NCI-H510A (cell line): ENCODE measurements around the gene SSTR5.
A peak's percentile ranks its signal among the peaks of the same experiment; 100 is the strongest.
"Not testable (repeated sequence)": the region's sequence is repeated elsewhere in the genome, so short reads cannot be mapped to it uniquely, and the experiment has no call there.

ENCODE experiments used
- DNase-seq: peaks from one replicate; lab custom pipeline; 2025; lab: John Stamatoyannopoulos, UW

The SSTR5 gene

GRCh38 chr16:1092685-1093283, 20.2 kb downstream of the SSTR5 start:
- not testable (repeated sequence) for DNase-seq

DNA sequence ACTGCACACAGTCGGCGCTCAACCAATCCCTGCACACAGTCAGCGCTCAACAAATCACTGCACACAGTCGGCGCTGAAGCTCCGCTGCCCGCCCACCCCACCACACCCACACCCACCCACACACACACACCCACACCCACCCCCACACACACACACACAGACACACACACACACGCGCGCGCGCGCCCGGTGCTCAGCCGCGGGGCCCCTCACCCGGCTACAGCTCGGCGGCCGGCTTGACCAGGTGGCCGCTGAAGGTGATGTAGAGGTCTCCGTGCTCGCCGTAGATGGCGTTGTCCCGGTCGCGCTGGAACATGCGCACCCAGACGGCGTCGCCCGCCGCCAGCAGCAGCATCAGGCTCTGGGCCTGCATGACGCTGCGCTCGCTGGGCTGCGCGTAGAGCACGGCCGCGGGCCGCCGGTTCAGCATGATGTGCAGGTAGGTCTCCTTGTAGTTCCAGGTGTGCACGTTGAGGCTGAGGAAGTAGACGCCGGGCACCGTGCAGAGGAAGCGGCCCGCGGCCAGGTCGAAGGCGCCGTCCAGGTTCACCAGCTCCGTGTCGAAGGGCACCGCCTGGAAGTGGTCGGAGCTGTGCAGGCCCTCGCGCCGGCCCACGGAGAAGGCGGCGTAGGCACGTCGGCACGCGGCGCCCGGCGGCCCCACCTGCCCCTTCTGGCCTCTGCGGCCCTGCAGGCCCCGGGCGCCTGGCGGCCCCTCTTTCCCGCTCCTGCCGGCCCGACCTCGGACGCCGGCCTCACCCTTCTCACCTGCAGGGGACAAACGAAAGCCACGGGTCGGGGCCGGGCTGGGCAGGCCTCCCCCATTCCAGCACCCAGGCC, 21.0 kb downstream of the SSTR5 start:
- no peak for DNase-seq

DNA sequence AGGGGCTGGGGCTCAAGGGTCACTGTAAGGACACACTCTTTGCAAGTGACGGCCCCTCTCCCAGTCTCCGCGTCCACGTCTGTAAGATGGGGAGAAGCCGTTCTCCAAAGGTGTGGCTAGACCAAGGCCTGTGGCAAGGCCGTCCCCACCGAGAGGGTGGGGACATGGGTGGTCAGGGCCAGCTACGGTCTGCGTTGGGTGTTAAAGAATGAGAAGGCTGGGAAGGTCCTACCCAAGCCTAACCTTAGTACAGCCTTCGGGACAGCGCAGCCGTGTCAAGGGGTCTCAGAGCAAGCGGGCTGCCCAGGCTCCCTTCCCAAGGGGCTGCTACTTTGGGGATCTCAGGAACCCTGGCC, 21.6 kb downstream of the SSTR5 start:
- DNase-seq = no peak

GRCh38 chr16:1094601-1095449, 22.3 kb downstream of the SSTR5 start:
- DNase-seq = no peak

GRCh38 chr16:1095450-1096168, 23.1 kb downstream of the SSTR5 start:
- DNase-seq = no peak

GRCh38 chr16:1096169-1097082, 23.9 kb downstream of the SSTR5 start, which contains the start of gene C1QTNF8:
Gene C1QTNF8 (minus strand): TSS chr16:1096244. CDS start chr16:1094922, 1,322 bp downstream.
- no peak for DNase-seq

DNA sequence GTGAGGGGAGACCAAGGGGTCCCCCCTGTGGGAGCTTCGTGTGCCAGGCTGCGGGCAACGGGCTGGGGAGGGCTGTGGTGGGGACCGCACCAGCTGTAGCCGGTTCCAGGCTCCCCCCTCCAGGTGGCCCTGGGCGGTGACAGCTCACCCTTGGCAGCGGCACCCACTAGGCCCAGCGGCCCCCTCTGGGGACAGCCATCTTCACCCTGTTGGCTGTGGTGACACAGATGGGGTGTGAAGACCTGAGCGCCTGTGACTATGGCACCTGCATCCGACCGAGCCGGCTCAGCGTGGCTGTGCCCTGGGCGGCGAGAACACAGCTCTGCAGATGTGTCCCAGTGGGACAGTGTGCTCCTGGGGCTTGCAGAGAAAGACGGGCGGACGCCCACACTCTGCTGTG, 24.6 kb downstream of the SSTR5 start:
- no peak for DNase-seq

- no peak for DNase-seq
Observed at GRCh38 chr16:1097800-1098199, 25.3 kb downstream of the SSTR5 start.

- DNase-seq = no peak
Observed at GRCh38 chr16:1098266-1098991, 25.9 kb downstream of the SSTR5 start.

DNA sequence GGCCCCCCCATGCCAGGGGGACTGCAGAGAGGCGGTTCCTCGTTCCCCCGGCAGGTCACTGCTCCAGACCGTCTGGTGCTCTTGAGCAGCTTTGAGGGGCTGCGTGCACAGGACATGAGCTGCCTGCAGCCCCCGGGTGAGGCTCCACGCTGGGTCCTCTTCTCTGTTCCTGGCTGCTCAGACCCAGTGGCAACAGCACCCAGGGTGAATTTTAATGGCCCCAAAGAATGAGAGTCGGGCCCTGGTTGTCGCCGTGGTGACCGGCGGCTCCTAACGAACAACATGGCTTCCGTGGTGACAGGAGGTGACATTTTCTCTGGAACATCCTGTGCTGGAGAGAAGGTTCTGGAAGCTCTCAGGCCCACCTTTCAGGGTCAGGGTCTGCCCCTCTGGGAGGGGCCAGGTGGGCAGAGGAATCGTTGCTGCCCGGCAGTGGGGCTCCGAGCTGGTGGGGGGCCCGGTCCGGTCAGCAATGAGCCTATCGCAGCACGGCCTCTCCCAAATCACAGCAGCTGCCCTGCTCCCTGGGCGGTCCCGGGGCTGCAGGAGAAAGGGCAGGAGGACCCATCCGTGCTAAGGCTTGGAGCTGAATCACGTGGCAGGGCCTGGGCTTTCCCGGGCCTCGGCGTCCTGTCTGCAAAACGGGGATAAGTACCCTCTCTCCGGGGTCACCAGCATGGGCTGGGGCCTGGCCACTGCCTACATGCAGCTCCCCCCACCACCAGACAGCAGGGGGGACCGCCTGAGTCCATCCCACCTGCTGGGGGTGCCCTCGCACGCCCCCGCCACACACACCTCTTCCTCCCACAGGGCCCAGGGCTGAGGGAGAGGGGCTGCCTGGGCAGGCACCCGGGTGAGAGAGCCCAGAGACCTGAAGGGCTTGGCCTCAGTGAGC, 26.9 kb downstream of the SSTR5 start:
- DNase-seq = no peak

DNA sequence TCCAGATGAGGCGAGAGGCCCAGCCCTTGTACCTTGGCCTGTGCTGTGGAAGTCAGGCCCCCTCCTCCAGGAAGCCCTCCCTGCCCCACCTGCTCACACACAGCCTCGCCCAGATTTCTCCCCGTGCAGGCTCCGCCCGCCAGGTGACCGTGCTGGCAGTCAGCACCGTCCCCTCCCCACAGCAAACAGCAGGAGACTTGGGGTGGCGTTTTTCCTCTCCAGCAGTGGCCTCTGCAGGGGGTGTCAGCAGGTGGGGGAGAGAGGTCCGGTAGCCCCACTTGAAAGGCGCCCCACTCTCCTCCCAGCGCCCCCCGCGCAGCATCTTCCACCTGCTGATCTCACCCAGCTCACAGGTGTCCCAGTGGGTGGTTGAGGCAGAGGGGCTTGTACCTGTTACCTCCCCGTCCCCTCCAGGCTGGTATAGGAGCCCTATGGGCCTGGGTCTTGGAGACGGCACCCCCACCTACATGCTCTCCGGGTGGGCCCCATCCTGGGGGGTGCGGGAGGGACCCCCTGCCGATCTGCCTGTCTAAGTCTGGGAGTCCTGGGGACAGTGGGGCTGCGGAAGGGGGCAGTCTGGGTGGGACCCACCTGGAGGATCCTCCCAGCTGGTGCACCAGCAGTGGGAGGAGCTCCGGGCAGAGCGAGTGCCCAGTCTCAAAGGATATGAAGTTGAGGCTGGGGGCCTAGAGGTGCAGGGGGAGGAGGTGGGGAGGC, 27.7 kb downstream of the SSTR5 start:
- DNase-seq = no peak

- DNase-seq = no peak
Observed at GRCh38 chr16:1101133-1101532, 28.6 kb downstream of the SSTR5 start.

DNA sequence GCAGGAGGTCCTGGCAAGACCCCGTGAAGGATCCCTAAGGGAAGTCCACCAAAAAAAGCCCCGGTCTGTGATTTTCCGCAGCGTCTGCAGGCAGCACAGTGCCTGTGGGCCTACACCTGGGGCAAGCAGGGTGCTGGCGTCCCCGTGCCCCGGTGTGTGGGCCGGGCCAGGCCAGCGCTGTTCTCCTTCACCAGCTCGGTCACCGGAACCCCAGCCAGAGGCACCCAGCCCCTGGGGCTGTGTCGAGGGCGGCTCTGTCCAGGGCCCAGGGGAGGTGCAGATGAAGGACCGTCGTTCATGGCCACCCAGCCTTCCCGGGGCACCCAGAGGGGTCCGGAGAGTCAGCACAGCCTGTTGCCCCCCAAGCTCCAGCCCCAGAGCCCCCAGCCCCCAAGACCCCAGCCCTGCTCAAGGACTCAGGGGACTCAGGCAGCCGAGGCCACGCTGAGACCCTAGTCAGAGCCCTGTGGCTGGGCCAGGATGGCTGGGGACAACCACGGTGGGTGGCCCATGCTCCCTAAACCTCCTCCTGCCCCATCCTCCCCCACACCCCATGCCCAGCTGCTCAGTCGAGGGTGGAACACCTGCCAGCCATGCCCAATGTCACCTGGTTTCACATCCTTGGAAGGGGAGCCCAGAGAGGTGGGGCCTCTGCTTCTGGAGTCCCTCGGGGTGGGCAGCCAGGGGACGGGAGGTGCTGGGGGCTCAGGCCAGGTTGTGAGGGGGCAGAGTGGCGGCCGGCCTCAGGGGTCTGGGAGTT, 29.2 kb downstream of the SSTR5 start:
- DNase-seq = no peak

- DNase-seq = no peak
Observed at GRCh38 chr16:1102333-1102700, 29.8 kb downstream of the SSTR5 start.

GRCh38 chr16:1102921-1103635, 30.5 kb downstream of the SSTR5 start:
- no peak for DNase-seq

DNA sequence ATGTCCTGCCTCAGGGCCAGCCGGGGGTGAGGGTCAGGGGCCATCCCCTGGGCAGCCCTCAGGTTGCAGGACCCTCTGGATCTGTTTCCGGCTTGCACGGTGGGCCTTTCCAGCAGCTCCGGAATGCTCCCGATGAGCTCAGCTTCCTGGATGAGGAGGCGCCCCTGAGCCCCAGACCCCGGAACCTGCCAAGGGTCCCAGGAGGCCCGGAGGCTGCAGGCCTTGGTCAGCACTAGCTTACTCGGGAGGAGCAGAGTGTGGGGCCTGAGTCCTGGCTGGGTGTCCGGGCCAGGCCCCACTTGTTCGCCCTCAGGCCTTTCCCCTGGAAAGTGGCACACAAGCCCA, 31.1 kb downstream of the SSTR5 start:
- no peak for DNase-seq

GRCh38 chr16:1105888-1106620, 33.5 kb downstream of the SSTR5 start:
- DNase-seq = peak; percentile 15
